Mesenchymal stem cell (in vitro differentiated cells and primary cell): Measurements from ENCODE around the gene GGT6.

Experiments
- DNase-seq: peaks from one replicate; pipeline ENCODE4 v3.0.0-alpha.2; 2013
- H2AFZ ChIP-seq: one replicate; pipeline ENCODE4 v1.6.1; 2013; ENCODE audit warnings: low read depth, mild to moderate bottlenecking, control low read depth, inconsistent platforms, low read length, moderate library complexity
- H2AK5ac ChIP-seq: 2 replicates; pipeline ENCODE4 v1.6.1; 2013; ENCODE audit warnings: low read length, moderate library complexity, mild to moderate bottlenecking, inconsistent platforms; ENCODE audit not compliant: severe bottlenecking
- H2BK120ac ChIP-seq: one replicate; pipeline ENCODE4 v1.6.1; 2013; ENCODE audit warnings: low read depth, mild to moderate bottlenecking, inconsistent platforms, low read length, moderate library complexity
- H2BK12ac ChIP-seq, 2 experiments: one replicate each; pipeline ENCODE4 v1.6.1; 2013; ENCODE audit warnings: inconsistent platforms in 2 of 2, low read length in 2 of 2, mild to moderate bottlenecking in 2 of 2, moderate library complexity in 2 of 2, control low read depth in 1 of 2
- H2BK15ac ChIP-seq: one replicate; pipeline ENCODE4 v1.6.1; 2013; ENCODE audit warnings: mild to moderate bottlenecking, low read depth, inconsistent platforms; ENCODE audit not compliant: poor library complexity, severe bottlenecking
- H2BK5ac ChIP-seq: 2 replicates; pipeline ENCODE4 v1.6.1; 2013; ENCODE audit warnings: low read depth, mild to moderate bottlenecking, low read length, control low read depth, inconsistent platforms; ENCODE audit not compliant: poor library complexity, severe bottlenecking
- H3K14ac ChIP-seq, 2 experiments: one replicate each; pipeline ENCODE4 v1.6.1; 2013; ENCODE audit warnings: inconsistent platforms in 2 of 2, low read length in 2 of 2, control low read depth in 1 of 2, mild to moderate bottlenecking in 1 of 2, moderate library complexity in 1 of 2
- H3K18ac ChIP-seq, 2 experiments: one replicate each; pipeline ENCODE4 v1.6.1; 2013; ENCODE audit warnings: inconsistent platforms in 2 of 2, low read length in 2 of 2, control low read depth in 1 of 2, low read depth in 1 of 2, mild to moderate bottlenecking in 1 of 2
- H3K23ac ChIP-seq, 2 experiments: one replicate each; pipeline ENCODE4 v1.6.1; 2013; ENCODE audit warnings: inconsistent platforms in 2 of 2, low read length in 2 of 2, mild to moderate bottlenecking in 2 of 2, moderate library complexity in 2 of 2, control low read depth in 1 of 2
- H3K27ac ChIP-seq: 2 replicates; pipeline ENCODE4 v1.5.1; 2013; ENCODE audit warnings: mild to moderate bottlenecking, moderate library complexity, low read length, control low read depth, inconsistent platforms; ENCODE audit not compliant: poor library complexity, severe bottlenecking
- H3K27me3 ChIP-seq, 2 experiments: 2 replicates each; pipeline versions ENCODE4 v1.6.1 to v1.7.0; 2013; ENCODE audit warnings: low read length in 2 of 2, mild to moderate bottlenecking in 2 of 2, moderate library complexity in 2 of 2, control low read depth in 1 of 2, inconsistent platforms in 1 of 2; ENCODE audit not compliant: control insufficient read depth in 1 of 2, insufficient read depth in 1 of 2
- H3K36me3 ChIP-seq, 2 experiments: 2 replicates each; pipeline versions ENCODE4 v1.6.1 to v1.7.0; 2013; ENCODE audit warnings: low read length in 2 of 2, control low read depth in 1 of 2, inconsistent platforms in 1 of 2, low read depth in 1 of 2, mild to moderate bottlenecking in 1 of 2; ENCODE audit not compliant: insufficient read depth in 2 of 2, control insufficient read depth in 1 of 2
- H3K4ac ChIP-seq, 2 experiments: one replicate each; pipeline ENCODE4 v1.6.1; 2013; ENCODE audit warnings: inconsistent platforms in 2 of 2, low read length in 2 of 2, mild to moderate bottlenecking in 2 of 2, moderate library complexity in 2 of 2, control low read depth in 1 of 2, low read depth in 1 of 2
- H3K4me1 ChIP-seq: 2 replicates; pipeline ENCODE4 v1.6.1; 2013; ENCODE audit warnings: low read depth, low read length, control low read depth; ENCODE audit not compliant: control insufficient read depth, insufficient read depth
- H3K4me2 ChIP-seq: 2 replicates; pipeline ENCODE4 v1.6.1; 2013; ENCODE audit warnings: low read length, mild to moderate bottlenecking, inconsistent platforms; ENCODE audit not compliant: poor library complexity, severe bottlenecking
- H3K4me3 ChIP-seq, 2 experiments: 2 replicates each; pipeline versions ENCODE4 v1.5.1 to v1.7.0; 2013; ENCODE audit warnings: low read length in 2 of 2, mild to moderate bottlenecking in 2 of 2, control low read depth in 1 of 2, low read depth in 1 of 2; ENCODE audit not compliant: insufficient read depth in 1 of 2
- H3K79me1 ChIP-seq: replicated peaks from 2 replicates; pipeline ENCODE4 v1.6.1; 2013; ENCODE audit warnings: mild to moderate bottlenecking, control low read depth, low read length, inconsistent platforms; ENCODE audit not compliant: poor library complexity, severe bottlenecking
- H3K9ac ChIP-seq: 2 replicates; pipeline ENCODE4 v1.7.0; 2013; ENCODE audit warnings: mild to moderate bottlenecking, low read length, moderate library complexity
- H3K9me3 ChIP-seq: 2 replicates; pipeline ENCODE4 v1.7.0; 2013; ENCODE audit warnings: mild to moderate bottlenecking, low read length; ENCODE audit not compliant: control insufficient read depth
- H4K8ac ChIP-seq: one replicate; pipeline ENCODE4 v1.6.1; 2013; ENCODE audit warnings: inconsistent platforms, mild to moderate bottlenecking, low read length, moderate library complexity
- H4K91ac ChIP-seq: one replicate; pipeline ENCODE4 v1.6.1; 2013; ENCODE audit warnings: mild to moderate bottlenecking, low read length, inconsistent platforms
- WGBS: methylation state at CpG from one replicate; pipeline ENCODE4 v1.1.7; 2013; ENCODE audit warnings: mixed read lengths; 5-methylcytosine and 5-hydroxymethylcytosine counted together

The GGT6 gene

GRCh38 chr17:4572131-4572530 lies 11.8 kb upstream of the GGT6 start:
- H3K23ac ChIP-seq: no peak overlapping the region
- no peak overlapping the region for H3K4me3 ChIP-seq
- DNase-seq: no peak
- H3K9ac ChIP-seq: no peak overlapping the region
- WGBS: 72% methylated on average over 8 of the region's 9 CpGs
- no peak overlapping the region for H2AK5ac ChIP-seq
- no peak overlapping the region for H2AFZ ChIP-seq
- H2BK15ac ChIP-seq: no peak overlapping the region
- peaks cover 37 to 42% of the 10 kb centered on the region in 2 experiments for H3K27me3 ChIP-seq
- no peaks in the 10 kb centered on the region for H3K36me3 ChIP-seq
- H3K4me1 ChIP-seq: peaks cover 8% of the 10 kb centered on the region
- H4K91ac ChIP-seq: no peak overlapping the region
- no peak overlapping the region for H3K4ac ChIP-seq
- H4K8ac ChIP-seq: no peak overlapping the region
- no peak overlapping the region for H2BK12ac ChIP-seq
- H3K14ac ChIP-seq: no peak overlapping the region
- no peak overlapping the region for H3K27ac ChIP-seq
- no peak overlapping the region for H3K4me2 ChIP-seq
- H3K18ac ChIP-seq: no peak overlapping the region
- no peak overlapping the region for H2BK5ac ChIP-seq
- H3K9me3 ChIP-seq: no peaks in the 10 kb centered on the region
- no peaks in the 10 kb centered on the region for H3K79me1 ChIP-seq
- no peak overlapping the region for H2BK120ac ChIP-seq

GRCh38 chr17:4569591-4569990 lies 9.2 kb upstream of the GGT6 start:
- H3K9ac ChIP-seq: no peak overlapping the region
- no peak overlapping the region for H2BK5ac ChIP-seq
- no peak overlapping the region for H3K14ac ChIP-seq
- no peak overlapping the region for H2AFZ ChIP-seq
- H2BK12ac ChIP-seq: no peak overlapping the region
- H4K91ac ChIP-seq: no peak overlapping the region
- no peak overlapping the region for H3K23ac ChIP-seq
- no peak for DNase-seq
- H3K27me3 ChIP-seq: peaks cover 20 to 23% of the 10 kb centered on the region in 2 experiments
- H2BK15ac ChIP-seq: no peak overlapping the region
- H3K27ac ChIP-seq: no peak overlapping the region
- H3K4me3 ChIP-seq: no peak overlapping the region
- no peaks in the 10 kb centered on the region for H3K9me3 ChIP-seq
- WGBS: no CpG with 5 or more reads among the region's 1 CpG
- no peak overlapping the region for H2BK120ac ChIP-seq
- H4K8ac ChIP-seq: no peak overlapping the region
- no peaks in the 10 kb centered on the region for H3K79me1 ChIP-seq
- no peak overlapping the region for H3K18ac ChIP-seq
- H3K4ac ChIP-seq: no peak overlapping the region
- H2AK5ac ChIP-seq: no peak overlapping the region
- no peak overlapping the region for H3K4me2 ChIP-seq
- H3K4me1 ChIP-seq: no peaks in the 10 kb centered on the region
- no peaks in the 10 kb centered on the region for H3K36me3 ChIP-seq

DNA sequence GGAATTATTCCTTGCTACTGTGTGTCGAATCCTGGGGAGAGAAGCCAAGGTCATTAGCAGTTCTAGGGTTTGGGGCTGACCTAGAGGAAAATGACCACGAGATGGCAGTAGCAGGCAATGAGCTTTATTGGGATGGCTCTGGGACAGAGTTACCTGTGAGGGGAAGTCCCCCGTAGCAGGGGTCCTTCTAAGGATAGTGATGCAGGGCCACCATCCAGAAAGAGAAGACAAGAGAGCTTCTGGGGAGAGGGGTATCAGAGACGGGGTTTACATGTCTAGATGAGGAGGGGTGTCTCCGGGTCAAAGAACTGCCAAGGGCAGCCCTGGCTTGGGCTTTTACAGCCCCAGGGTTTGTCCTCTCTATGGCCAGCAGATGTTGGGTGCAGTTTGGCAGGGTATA lies 6.4 kb upstream of the GGT6 start:
- 16% methylated on average over 5 of the region's 5 CpGs for WGBS
- peaks cover 10 to 20% of the 10 kb centered on the region in 2 experiments for H3K27me3 ChIP-seq
- no peaks in the 10 kb centered on the region for H3K79me1 ChIP-seq
- no peaks in the 10 kb centered on the region for H3K4me1 ChIP-seq
- H2BK120ac ChIP-seq: no peak overlapping the region
- no peak overlapping the region for H3K23ac ChIP-seq
- no peak overlapping the region for H3K14ac ChIP-seq
- no peak overlapping the region for H2BK15ac ChIP-seq
- H3K4ac ChIP-seq: no peak overlapping the region
- H3K4me3 ChIP-seq: no peak overlapping the region
- H3K9ac ChIP-seq: no peak overlapping the region
- DNase-seq: peak; percentile 63
- no peak overlapping the region for H2AFZ ChIP-seq
- no peak overlapping the region for H3K4me2 ChIP-seq
- no peak overlapping the region for H4K91ac ChIP-seq
- no peak overlapping the region for H2AK5ac ChIP-seq
- no peak overlapping the region for H2BK5ac ChIP-seq
- no peak overlapping the region for H4K8ac ChIP-seq
- no peak overlapping the region for H2BK12ac ChIP-seq
- H3K36me3 ChIP-seq: no peaks in the 10 kb centered on the region
- H3K9me3 ChIP-seq: no peaks in the 10 kb centered on the region
- H3K18ac ChIP-seq: no peak overlapping the region
- no peak overlapping the region for H3K27ac ChIP-seq

- Histone ChIP-seq H2AFZ (no peak overlapping the region), H4K91ac (no peak overlapping the region), H3K23ac (no peak overlapping the region), H3K18ac (no peak overlapping the region), H3K27ac (no peak overlapping the region), H2BK12ac (no peak overlapping the region), H3K4me1 (peaks cover 2% of the 10 kb centered on the region), H3K79me1 (no peaks in the 10 kb centered on the region), H2AK5ac (no peak overlapping the region), H3K4me3 (peak overlapping the region in 1 of 2 experiments; percentile 49), H3K4me2 (no peak overlapping the region), H2BK5ac (no peak overlapping the region), H2BK15ac (no peak overlapping the region), H4K8ac (no peak overlapping the region), H3K9ac (peak overlapping the region; percentile 16), H2BK120ac (no peak overlapping the region), H3K9me3 (no peaks in the 10 kb centered on the region), H3K4ac (no peak overlapping the region), H3K36me3 (no peaks in the 10 kb centered on the region), H3K14ac (no peak overlapping the region), H3K27me3 (peaks cover 0 to 18% of the 10 kb centered on the region in 2 experiments)
- WGBS: 33% methylated on average over 16 of the region's 16 CpGs
- peak; percentile 82 for DNase-seq
These were observed 5.1 kb upstream of the GGT6 start for GRCh38 chr17:4565209-4566141.
